GM19193 (cell line): Measurements from ENCODE around the gene MAST2.

ENCODE experiments used
- POLR2A ChIP-seq: IDR thresholded peaks from 4 replicates; pipeline ENCODE4 v1.6.1; 2011; ENCODE audit not compliant: insufficient read depth, insufficient read length; ENCODE audit errors: extremely low read depth

The MAST2 gene

DNA sequence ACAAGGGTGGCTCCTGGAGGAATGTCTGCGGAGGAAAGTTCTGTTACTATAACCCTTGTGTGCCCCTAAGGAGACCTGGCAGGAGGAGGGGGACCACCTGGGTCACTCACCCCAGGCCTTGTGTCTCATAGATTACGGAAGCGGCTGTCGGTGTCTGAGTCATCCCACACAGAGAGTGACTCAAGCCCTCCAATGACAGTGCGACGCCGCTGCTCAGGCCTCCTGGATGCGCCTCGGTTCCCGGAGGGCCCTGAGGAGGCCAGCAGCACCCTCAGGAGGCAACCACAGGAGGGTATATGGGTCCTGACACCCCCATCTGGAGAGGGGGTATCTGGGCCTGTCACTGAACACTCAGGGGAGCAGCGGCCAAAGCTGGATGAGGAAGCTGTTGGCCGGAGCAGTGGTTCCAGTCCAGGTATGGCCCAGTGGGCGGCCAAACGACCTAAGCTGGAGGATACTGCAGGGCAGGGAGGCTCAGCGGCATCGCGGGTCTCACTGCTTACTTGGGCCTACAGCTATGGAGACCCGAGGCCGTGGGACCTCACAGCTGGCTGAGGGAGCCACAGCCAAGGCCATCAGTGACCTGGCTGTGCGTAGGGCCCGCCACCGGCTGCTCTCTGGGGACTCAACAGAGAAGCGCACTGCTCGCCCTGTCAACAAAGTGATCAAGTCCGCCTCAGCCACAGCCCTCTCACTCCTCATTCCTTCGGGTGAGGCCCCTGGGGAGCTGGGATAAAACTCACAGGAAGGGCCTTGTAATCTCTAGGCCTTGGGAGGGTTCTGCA is 227.7 kb downstream of the MAST2 start:
- no peak for TF ChIP-seq POLR2A

DNA sequence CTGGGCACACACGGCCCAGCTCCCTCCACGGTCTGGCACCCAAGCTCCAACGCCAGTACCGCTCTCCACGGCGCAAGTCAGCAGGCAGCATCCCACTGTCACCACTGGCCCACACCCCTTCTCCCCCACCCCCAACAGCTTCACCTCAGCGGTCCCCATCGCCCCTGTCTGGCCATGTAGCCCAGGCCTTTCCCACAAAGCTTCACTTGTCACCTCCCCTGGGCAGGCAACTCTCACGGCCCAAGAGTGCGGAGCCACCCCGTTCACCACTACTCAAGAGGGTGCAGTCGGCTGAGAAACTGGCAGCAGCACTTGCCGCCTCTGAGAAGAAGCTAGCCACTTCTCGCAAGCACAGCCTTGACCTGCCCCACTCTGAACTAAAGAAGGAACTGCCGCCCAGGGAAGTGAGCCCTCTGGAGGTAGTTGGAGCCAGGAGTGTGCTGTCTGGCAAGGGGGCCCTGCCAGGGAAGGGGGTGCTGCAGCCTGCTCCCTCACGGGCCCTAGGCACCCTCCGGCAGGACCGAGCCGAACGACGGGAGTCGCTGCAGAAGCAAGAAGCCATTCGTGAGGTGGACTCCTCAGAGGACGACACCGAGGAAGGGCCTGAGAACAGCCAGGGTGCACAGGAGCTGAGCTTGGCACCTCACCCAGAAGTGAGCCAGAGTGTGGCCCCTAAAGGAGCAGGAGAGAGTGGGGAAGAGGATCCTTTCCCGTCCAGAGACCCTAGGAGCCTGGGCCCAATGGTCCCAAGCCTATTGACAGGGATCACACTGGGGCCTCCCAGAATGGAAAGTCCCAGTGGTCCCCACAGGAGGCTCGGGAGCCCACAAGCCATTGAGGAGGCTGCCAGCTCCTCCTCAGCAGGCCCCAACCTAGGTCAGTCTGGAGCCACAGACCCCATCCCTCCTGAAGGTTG is 231.4 kb downstream of the MAST2 start:
- no peak for TF ChIP-seq POLR2A

DNA sequence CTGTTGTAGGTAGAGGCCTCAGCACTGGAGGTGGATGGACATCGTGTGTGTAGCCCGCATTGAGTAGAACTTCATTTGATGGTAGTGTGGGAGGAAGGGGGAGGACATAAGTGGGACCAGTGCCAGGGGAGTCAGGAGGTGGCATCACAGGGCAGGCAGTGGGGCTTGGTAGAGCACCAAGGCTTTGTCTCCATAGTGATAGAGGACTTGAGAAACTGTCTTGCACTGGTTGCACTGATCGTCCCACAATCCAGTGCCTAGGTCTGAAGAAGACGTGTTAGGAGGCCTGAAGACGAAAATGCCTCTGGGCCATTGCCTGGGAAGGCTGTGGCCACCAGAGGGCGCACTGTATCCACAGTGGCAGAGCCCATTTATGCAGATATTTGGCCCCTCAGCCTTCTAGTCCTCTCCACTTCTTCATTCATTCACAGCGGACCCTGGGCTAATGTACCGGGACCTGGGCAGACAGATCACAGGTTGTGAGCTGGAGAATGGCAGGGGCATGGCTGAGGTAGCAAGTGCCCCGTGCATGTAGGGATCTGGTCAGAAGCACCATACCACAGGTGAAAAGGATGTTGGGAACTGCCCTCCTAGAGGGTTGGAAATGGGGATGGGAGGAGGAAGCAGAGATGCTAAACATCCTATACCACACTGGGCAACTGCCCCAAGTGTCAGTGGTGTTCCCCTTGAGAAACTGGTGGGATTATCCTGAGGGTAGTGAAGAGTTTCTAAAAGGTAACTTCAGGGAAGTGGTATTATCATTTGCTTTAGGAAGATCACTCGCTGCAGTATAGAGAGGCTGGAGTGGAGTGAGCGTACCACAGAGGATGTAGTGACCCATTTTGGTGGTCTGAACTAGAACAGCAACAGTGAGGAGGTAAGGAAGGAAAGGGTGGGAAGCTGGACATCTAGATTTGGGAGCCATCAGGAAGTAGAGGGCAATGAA is 233.8 kb downstream of the MAST2 start:
- TF ChIP-seq POLR2A, result peak; percentile 37

DNA sequence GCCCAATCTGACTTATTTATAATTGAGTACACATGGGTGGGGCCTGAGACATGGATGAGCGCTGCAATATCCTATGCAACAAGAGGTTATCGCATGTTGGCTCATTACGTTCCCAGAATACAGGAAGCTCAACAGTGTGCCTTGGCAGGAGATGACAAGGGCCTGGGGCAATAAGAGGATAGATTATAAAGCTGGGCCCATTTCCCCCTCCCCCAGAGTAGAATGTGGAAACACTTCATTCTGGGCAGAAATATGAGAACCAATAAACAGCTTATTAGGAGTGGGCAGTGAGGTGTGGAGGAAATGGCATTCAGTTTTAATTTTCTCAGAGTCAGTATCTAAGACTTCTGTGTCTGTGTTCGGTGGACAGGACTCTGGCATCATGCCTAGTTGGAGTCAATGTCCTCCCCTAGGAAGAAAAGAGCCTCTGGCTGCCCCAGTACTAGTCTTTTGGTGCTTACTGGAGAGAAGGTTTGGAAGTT is 236.2 kb downstream of the MAST2 start:
- TF ChIP-seq POLR2A, result no peak

DNA sequence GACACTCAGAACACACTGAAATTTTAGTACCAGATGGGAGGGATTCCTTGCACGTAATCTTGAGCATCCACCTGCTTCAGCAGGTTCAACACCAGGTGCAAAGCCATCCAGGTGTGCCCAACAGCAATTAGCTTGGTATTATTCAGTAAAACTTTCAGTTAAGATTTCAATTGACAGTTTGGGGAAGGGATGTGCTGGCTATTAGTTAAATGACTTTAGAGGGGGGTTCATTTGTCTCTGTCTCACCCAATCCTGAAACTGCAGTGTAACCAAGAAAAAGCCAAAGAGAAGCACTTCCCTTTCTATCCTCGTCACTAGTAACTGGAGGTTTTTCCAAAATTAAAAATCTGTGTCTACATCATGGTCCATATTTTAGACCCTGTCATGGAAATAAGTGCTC is 238.1 kb downstream of the MAST2 start:
- TF ChIP-seq POLR2A, result no peak

DNA sequence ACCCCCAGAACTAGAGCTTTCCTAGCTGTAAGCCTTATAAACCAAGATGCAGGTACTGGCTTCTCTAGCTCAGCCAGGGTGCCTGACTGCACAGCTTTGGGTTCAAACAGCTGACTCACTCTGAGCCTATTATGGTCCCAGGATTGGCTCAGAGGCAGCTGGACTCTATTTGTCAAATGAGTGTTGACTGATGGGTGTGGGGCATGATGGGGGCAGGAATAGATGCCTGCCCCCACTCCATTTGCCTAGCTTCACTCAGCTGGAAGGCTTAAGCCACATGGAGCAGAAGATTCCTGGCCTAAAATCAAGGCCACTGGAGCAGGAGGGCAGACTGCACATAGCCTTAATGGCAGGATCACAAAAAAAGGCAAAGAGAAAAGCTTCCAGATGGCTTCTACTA is 238.6 kb downstream of the MAST2 start:
- no peak for TF ChIP-seq POLR2A

DNA sequence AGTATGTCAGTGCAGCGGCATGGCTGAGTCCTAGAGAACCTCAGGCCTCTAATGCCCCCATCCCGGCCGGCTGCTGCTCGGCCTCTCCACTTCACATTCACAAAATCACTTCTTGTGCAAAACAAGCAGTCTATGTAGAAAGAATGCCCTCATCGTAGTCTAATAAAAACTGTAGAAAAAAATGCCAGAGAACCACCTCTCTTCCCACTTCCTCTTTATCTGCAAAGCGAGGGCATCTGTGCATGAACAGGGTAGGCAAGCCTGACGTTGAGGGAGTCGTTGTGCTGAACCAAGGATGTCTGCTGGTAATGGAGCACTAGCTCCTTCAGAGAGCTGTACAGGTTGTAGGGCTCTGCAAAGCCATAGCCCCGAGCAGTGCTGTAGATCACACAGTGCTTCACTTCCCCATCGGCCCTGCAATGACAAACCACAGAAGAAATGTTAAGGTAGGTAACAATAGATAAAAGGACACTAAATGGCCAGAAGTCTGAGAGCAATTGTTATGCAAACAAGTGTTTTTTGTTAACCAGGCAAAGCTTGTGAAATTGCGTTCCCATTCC is 240.1 kb downstream of the MAST2 start:
- TF ChIP-seq POLR2A, result no peak

DNA sequence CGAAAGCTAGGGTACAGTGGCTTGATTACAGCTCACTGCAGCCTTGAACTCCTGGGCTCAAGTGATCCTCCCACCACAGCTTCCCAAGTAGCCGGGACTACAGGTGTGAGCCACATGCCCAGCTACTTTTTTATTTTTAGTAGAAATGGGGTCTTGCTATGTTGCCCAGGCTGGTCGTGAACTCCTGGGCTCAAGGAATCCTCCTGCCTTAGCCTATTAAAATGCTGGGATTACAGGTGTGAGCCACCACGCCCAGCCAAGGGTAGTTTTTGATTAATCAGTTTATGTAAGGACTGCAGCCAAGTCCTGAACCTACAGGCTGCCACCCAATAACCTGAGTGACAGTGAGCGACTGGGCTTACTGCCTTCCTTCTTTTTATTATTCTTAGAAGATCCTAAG is 240.7 kb downstream of the MAST2 start:
- no peak for TF ChIP-seq POLR2A

DNA sequence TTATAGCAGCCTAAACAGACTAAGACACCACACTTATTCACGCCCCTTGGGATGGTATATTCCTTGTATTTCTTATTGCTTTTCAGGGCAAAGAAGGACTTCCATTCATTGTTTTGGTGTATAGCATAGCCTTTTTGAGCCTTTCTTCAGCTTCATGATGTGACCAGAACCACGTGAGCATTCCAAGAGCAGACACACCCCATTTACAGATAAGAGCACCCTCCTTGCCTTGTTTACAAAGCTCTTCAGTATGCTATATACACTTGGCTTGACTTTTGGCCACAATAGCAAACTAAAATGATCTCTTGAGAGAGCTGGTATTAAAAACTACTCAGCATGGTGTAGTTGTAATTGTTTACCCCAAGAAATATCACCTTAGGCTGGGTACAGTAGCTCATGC is 250.3 kb downstream of the MAST2 start:
- TF ChIP-seq POLR2A, result no peak

DNA sequence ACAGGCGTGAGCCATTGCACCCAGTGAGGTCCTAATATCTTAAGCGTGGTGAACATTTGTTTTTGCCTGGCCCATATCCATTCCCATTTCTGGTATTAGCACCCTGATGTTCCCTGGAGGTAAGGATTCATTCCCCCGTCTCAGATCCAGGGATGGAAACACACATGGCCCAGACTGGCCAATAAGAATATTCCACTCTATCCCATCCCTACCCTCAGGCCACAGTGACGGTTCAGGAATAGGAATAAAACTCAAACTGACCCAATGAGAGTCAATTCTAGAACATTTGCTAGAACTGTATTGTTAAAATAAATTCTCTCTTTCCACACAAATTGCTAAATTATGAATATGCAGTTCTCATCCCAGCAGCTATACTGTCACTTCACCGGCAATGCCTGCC is 252.9 kb downstream of the MAST2 start:
- no peak for TF ChIP-seq POLR2A

DNA sequence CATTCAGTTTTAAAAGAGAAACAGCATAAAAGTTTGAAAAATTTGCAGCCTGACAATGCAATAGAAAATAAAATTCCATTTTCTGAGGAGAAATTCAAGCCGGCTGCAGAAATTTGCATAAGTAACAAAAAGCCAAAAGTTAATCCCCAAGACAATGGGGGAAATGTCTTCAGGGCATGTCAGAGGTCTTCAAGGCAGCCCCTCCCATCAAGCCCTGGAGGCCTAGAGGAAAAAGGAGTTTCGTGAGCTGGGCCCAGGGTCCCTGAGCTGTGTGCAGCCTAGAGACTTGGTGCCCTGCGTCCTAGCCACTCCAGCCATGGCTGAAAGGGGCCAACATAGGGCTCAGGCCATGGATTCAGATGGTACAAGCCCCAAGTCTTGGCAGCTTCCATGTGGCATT is 254.4 kb downstream of the MAST2 start:
- no peak for TF ChIP-seq POLR2A

DNA sequence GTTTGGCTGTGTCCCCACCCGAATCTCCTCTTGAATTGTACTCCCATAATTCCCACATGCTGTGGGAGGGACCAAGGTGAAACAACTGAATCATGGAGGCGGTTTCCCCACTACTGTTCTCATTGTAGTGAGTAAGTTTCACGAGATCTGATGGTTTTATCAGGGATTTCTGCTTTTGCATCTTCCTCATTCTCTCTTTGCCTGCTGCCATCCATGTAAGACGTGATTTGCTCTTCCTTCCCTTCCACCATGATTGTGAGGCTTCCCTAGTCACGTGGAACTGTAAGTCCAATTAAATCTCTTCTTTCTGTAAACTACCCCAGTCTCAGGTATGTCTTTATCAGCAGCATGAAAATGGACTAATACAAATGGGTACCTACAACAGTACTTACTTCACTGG is 255.5 kb downstream of the MAST2 start:
- TF ChIP-seq POLR2A, result no peak

DNA sequence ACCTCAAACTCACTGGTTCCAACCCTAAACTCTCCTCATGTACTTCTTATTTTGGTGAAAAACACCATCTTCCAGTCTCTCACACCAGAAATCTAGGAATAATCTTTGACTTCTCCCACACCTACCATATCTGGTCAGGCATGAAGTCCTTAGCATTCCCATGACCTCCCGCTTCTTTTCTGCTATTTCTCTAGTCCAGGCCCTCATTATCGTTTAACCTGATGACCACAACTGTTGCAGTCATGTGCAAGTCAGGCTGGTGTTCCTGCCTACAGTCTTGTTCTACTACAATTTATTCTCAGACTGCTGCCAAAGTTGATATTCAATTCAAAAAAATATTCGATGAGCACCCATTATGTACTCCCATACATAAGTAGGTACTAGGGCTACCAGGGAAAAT is 257.7 kb downstream of the MAST2 start:
- TF ChIP-seq POLR2A, result no peak

DNA sequence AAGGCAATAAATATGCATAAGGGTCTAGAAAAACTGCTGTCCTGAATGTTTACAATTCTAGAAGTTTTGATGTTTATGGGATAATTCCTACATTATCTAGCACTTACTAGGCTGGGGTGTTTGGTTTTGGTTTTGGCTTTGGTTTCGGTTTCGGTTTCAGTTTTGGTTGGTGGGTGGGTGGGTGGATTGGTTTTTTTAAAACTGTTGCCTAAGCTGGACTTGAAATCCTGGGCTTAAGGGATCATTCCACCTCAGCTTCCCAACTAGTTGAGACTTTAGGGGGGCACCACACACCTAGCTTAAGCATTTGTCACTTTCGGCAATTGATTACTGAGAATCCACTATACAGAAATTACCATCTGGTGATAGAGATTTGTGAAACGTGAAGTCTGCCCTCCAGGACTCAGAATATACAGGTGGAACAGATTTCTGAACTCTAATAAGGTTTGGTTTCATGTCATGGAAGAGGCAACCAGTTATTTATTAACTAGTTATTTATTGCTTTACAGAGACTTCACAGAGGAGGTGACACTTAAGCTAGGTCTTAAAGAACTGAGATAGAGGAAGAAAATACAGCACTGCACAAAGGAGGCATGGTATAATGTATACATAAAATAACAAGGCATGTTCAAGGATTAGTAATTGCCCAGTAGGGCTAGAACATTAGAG is 259.4 kb downstream of the MAST2 start:
- no peak for TF ChIP-seq POLR2A
